Measurements from ENCODE around the gene GDI1.

DNA sequence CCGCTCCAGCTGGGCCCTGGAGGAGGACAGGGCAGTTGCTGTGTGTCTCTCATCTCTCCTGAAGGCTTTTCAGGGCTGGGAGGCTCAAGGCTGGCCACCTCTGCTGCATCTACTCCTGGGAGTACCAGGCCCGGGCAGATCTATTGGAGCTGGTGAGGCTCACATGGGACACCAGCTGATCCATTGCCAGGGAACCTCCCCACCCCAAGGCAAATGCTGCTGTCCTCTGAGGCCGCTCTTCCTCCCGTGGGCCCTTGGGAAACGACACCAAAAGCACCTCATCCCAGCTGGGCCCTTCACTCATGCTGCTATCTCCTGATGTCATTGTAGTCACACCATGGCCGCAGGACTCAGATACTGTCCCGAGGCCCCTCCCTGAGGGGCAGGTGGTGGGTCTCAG lies 45.8 kb downstream of the GDI1 start:
- TF ChIP-seq ZNF274 (IDR thresholded peaks at IDR 0.05; ENCODE audit: low read depth, low read length) (no peak), YY1 (IDR thresholded peaks at IDR 0.05; ENCODE audit: insufficient read depth, insufficient read length) (no peak)
